ENCODE results near the gene OR6M1.

The OR6M1 gene

GRCh38 chr11:123838659-123839058, 32.5 kb upstream of the OR6M1 start:
- no peak for TF ChIP-seq TARDBP (IDR thresholded peaks at IDR 0.05)
- TF ChIP-seq FOXK2 (IDR thresholded peaks at IDR 0.05) = no peak
- CTCF ChIA-PET = no interaction called here
- DNase-seq (ENCODE audit: extremely low spot score) = no peak
- POLR2A ChIA-PET = no interaction called here

- DNase-seq (ENCODE audit: extremely low spot score) = no peak
- POLR2A ChIA-PET = no interaction called here
- CTCF ChIA-PET = no interaction called here
- TF ChIP-seq FOXK2 (IDR thresholded peaks at IDR 0.05) (no peak), FOXA1 (IDR thresholded peaks at IDR 0.05) (no peak), HDGF (IDR thresholded peaks at IDR 0.05; ENCODE audit: borderline replicate concordance) (no peak), ARNT (IDR thresholded peaks at IDR 0.05) (no peak), BHLHE40 (IDR thresholded peaks at IDR 0.05; ENCODE audit: borderline replicate concordance) (no peak), CTBP1 (IDR thresholded peaks at IDR 0.05; ENCODE audit: borderline replicate concordance) (no peak), NFRKB (IDR thresholded peaks at IDR 0.05) (no peak), SP1 (IDR thresholded peaks at IDR 0.05) (no peak), TARDBP (IDR thresholded peaks at IDR 0.05) (no peak)
Measured at GRCh38 chr11:123838199-123838598, 32.0 kb upstream of the OR6M1 start.

- DNase-seq (ENCODE audit: extremely low spot score) = no peak
- CTCF ChIA-PET = no interaction called here
- TF ChIP-seq FOXK2 (IDR thresholded peaks at IDR 0.05) (no peak), SP1 (IDR thresholded peaks at IDR 0.05) (no peak), BHLHE40 (IDR thresholded peaks at IDR 0.05; ENCODE audit: borderline replicate concordance) (no peak), FOXA1 (IDR thresholded peaks at IDR 0.05) (no peak), PKNOX1 (IDR thresholded peaks at IDR 0.05) (no peak), FOXM1 (IDR thresholded peaks at IDR 0.05; ENCODE audit: borderline replicate concordance) (no peak), SUZ12 (IDR thresholded peaks at IDR 0.05) (no peak), ELF4 (IDR thresholded peaks at IDR 0.05) (no peak), ARNT (IDR thresholded peaks at IDR 0.05) (no peak)
- POLR2A ChIA-PET = no interaction called here
Measured at GRCh38 chr11:123833095-123833494, 26.9 kb upstream of the OR6M1 start.

GRCh38 chr11:123829745-123830144, 23.6 kb upstream of the OR6M1 start:
- no peak for TF ChIP-seq BHLHE40 (IDR thresholded peaks at IDR 0.05; ENCODE audit: borderline replicate concordance)
- no peak for TF ChIP-seq FOXK2 (IDR thresholded peaks at IDR 0.05)
- TF ChIP-seq FOXA1 (IDR thresholded peaks at IDR 0.05) = no peak
- no peak for TF ChIP-seq HDGF (IDR thresholded peaks at IDR 0.05; ENCODE audit: borderline replicate concordance)
- TF ChIP-seq PKNOX1 (IDR thresholded peaks at IDR 0.05) = no peak
- TF ChIP-seq ARNT (IDR thresholded peaks at IDR 0.05) = no peak
- no peak for TF ChIP-seq ELF4 (IDR thresholded peaks at IDR 0.05)
- TF ChIP-seq SP1 (IDR thresholded peaks at IDR 0.05) = no peak
- TF ChIP-seq CTBP1 (IDR thresholded peaks at IDR 0.05; ENCODE audit: borderline replicate concordance) = no peak
- no peak for TF ChIP-seq ZNF384 (IDR thresholded peaks at IDR 0.05)
- no peak for TF ChIP-seq FOXM1 (IDR thresholded peaks at IDR 0.05; ENCODE audit: borderline replicate concordance)
- CTCF ChIA-PET = no interaction called here
- POLR2A ChIA-PET = no interaction called here
- no peak for DNase-seq (ENCODE audit: extremely low spot score)

- ChIA-PET CTCF (no interaction called here), POLR2A (no interaction called here)
- DNase-seq (ENCODE audit: extremely low spot score) = no peak
- TF ChIP-seq CTBP1 (IDR thresholded peaks at IDR 0.05; ENCODE audit: borderline replicate concordance) (no peak), SUZ12 (IDR thresholded peaks at IDR 0.05) (no peak), ARNT (IDR thresholded peaks at IDR 0.05) (no peak), ZNF384 (IDR thresholded peaks at IDR 0.05) (no peak), HDGF (IDR thresholded peaks at IDR 0.05; ENCODE audit: borderline replicate concordance) (no peak), FOXK2 (IDR thresholded peaks at IDR 0.05) (no peak), LEF1 (IDR thresholded peaks at IDR 0.05; ENCODE audit: borderline replicate concordance) (no peak), BHLHE40 (IDR thresholded peaks at IDR 0.05; ENCODE audit: borderline replicate concordance) (no peak), FOXA1 (IDR thresholded peaks at IDR 0.05) (no peak), FOXM1 (IDR thresholded peaks at IDR 0.05; ENCODE audit: borderline replicate concordance) (no peak), L3MBTL2 (conservative IDR thresholded peaks at IDR 0.05) (no peak), TARDBP (IDR thresholded peaks at IDR 0.05) (no peak), SP1 (IDR thresholded peaks at IDR 0.05) (no peak)
Measured at GRCh38 chr11:123822599-123822998, 16.4 kb upstream of the OR6M1 start.

- POLR2A ChIA-PET = no interaction called here
- CTCF ChIA-PET = no interaction called here
- TF ChIP-seq SUZ12 (IDR thresholded peaks at IDR 0.05) (no peak), FOXA1 (IDR thresholded peaks at IDR 0.05) (no peak), FOXM1 (IDR thresholded peaks at IDR 0.05; ENCODE audit: borderline replicate concordance) (no peak), LEF1 (IDR thresholded peaks at IDR 0.05; ENCODE audit: borderline replicate concordance) (no peak), ARNT (IDR thresholded peaks at IDR 0.05) (no peak), L3MBTL2 (conservative IDR thresholded peaks at IDR 0.05) (no peak), TARDBP (IDR thresholded peaks at IDR 0.05) (no peak), CTBP1 (IDR thresholded peaks at IDR 0.05; ENCODE audit: borderline replicate concordance) (no peak)
- DNase-seq (ENCODE audit: extremely low spot score) = no peak
Measured at GRCh38 chr11:123822032-123822431, 15.9 kb upstream of the OR6M1 start.

- ChIA-PET POLR2A (no interaction called here), CTCF (no interaction called here)
- TF ChIP-seq TARDBP (IDR thresholded peaks at IDR 0.05) = no peak
- TF ChIP-seq LEF1 (IDR thresholded peaks at IDR 0.05; ENCODE audit: borderline replicate concordance) = no peak
- no peak for TF ChIP-seq ZNF384 (IDR thresholded peaks at IDR 0.05)
- TF ChIP-seq L3MBTL2 (conservative IDR thresholded peaks at IDR 0.05) = no peak
- no peak for TF ChIP-seq SUZ12 (IDR thresholded peaks at IDR 0.05)
- no peak for TF ChIP-seq PKNOX1 (IDR thresholded peaks at IDR 0.05)
- TF ChIP-seq HDGF (IDR thresholded peaks at IDR 0.05; ENCODE audit: borderline replicate concordance) = no peak
- TF ChIP-seq NFRKB (IDR thresholded peaks at IDR 0.05) = no peak
- TF ChIP-seq FOXA1 (IDR thresholded peaks at IDR 0.05) = no peak
- no peak for TF ChIP-seq BHLHE40 (IDR thresholded peaks at IDR 0.05; ENCODE audit: borderline replicate concordance)
- no peak for TF ChIP-seq SP1 (IDR thresholded peaks at IDR 0.05)
- no peak for TF ChIP-seq FOXM1 (IDR thresholded peaks at IDR 0.05; ENCODE audit: borderline replicate concordance)
- TF ChIP-seq FOXK2 (IDR thresholded peaks at IDR 0.05) = no peak
- no peak for TF ChIP-seq CTBP1 (IDR thresholded peaks at IDR 0.05; ENCODE audit: borderline replicate concordance)
- no peak for TF ChIP-seq ARNT (IDR thresholded peaks at IDR 0.05)
- TF ChIP-seq ELF4 (IDR thresholded peaks at IDR 0.05) = no peak
- DNase-seq (ENCODE audit: extremely low spot score) = no peak
Measured at GRCh38 chr11:123815122-123815521, 9.0 kb upstream of the OR6M1 start.

Data from HEK293T (cell line).